Thymus (tissue), 11 donors: ENCODE data around the gene SLCO3A1. TPM values are rescaled to one million over a fixed set of nuclear protein-coding genes. Genes with fewer than 3 reads are reported as not detected.

ENCODE experiments used
- DNase-seq, 9 donors: peaks; one replicate each; pipeline ENCODE4 v3.0.0-alpha.2; 2013; ENCODE audit warnings: low spot score in 9 of 9, low read depth in 6 of 9, missing footprints in 1 of 9
- H3K27ac ChIP-seq, 2 donors: one replicate each; pipeline ENCODE4 v1.5.1; 2013; ENCODE audit warnings: control low read depth in 1 of 2, low read depth in 1 of 2, low read length in 1 of 2, mild to moderate bottlenecking in 1 of 2, moderate library complexity in 1 of 2
- H3K27me3 ChIP-seq, 2 donors: one replicate each; pipeline ENCODE4 v1.5.1; 2013; ENCODE audit warnings: low read length in 1 of 2; ENCODE audit not compliant: control insufficient read depth in 2 of 2, insufficient read depth in 1 of 2
- H3K36me3 ChIP-seq, 2 donors: one replicate each; pipeline ENCODE4 v1.5.1; 2013; ENCODE audit warnings: low read length in 1 of 2, mild to moderate bottlenecking in 1 of 2, moderate library complexity in 1 of 2; ENCODE audit not compliant: control insufficient read depth in 2 of 2, insufficient read depth in 2 of 2
- H3K4me1 ChIP-seq, 2 donors: one replicate each; pipeline ENCODE4 v1.5.1; 2013; ENCODE audit warnings: low read length in 2 of 2; ENCODE audit not compliant: control insufficient read depth in 2 of 2, insufficient read depth in 2 of 2
- H3K4me3 ChIP-seq, 2 donors: one replicate each; pipeline ENCODE4 v1.5.1; 2013; ENCODE audit warnings: low read length in 2 of 2, control low read depth in 1 of 2, mild to moderate bottlenecking in 1 of 2
- H3K9me3 ChIP-seq, 2 donors: one replicate each; pipeline ENCODE4 v1.5.1; 2013; ENCODE audit warnings: low read length in 1 of 2, mild to moderate bottlenecking in 1 of 2; ENCODE audit not compliant: control insufficient read depth in 2 of 2, insufficient read depth in 1 of 2
- WGBS: extraction: QIAGEN DNeasy Blood & Tissue Kit; methylation state at CpG from one replicate; pipeline ENCODE4 v1.1.7; 2013; 5-methylcytosine and 5-hydroxymethylcytosine counted together
- polyA plus RNA-seq: library from polyadenylated mRNA; stranded (reverse); fragments of 200-250 nt; gene quantifications from one replicate; pipeline ENCODE4 v1.2.3, GENCODE V29; 2013
- total RNA-seq: library from RNA; stranded (reverse); fragments of 120-200 nt; gene quantifications from one replicate; pipeline ENCODE4 v1.2.4, GENCODE V29; 2013
- donor health status: healthy.

The SLCO3A1 gene
- total and polyA plus RNA-seq, 2 donors: 1.6 to 7.9 TPM

- WGBS: 95% methylated on average over 7 of the region's 7 CpGs
- Histone ChIP-seq H3K36me3 (no peaks in the 10 kb centered on the region), H3K9me3 (no peaks in the 10 kb centered on the region), H3K27ac (no peak overlapping the region), H3K4me3 (no peak overlapping the region), H3K27me3 (no peaks in the 10 kb centered on the region), H3K4me1 (no peaks in the 10 kb centered on the region)
- no peak for DNase-seq
These were observed 31.5 kb downstream of the SLCO3A1 start for GRCh38 chr15:91885054-91885453.

GRCh38 chr15:91885714-91886270 lies 32.3 kb downstream of the SLCO3A1 start:
- Histone ChIP-seq H3K4me3 (no peak overlapping the region), H3K36me3 (no peaks in the 10 kb centered on the region), H3K27me3 (no peaks in the 10 kb centered on the region), H3K4me1 (no peaks in the 10 kb centered on the region), H3K27ac (no peak overlapping the region), H3K9me3 (no peaks in the 10 kb centered on the region)
- DNase-seq: no peak
- whole genome bisulfite sequencing: 95% methylated on average over 7 of the region's 7 CpGs

DNA sequence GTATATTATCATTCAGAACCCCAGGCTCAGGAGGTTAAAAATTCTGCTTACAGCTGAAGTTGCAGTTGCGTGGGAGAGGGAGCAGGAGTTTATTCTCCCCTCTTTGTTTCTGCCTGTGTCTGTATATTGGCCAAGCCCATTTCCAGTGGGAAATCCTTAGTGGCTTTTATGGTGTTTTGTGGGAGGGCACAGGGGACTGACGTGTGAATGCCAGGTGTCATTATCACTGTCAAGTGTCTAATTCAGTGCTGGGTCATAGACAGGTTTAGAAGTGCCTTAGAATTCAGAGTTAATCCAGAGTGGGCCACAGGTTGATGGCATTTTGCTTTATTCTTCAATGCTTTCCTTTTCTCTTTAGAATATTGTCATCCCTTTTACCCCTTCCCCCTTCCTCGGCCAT lies 33.4 kb downstream of the SLCO3A1 start:
- Histone ChIP-seq H3K36me3 (no peaks in the 10 kb centered on the region), H3K9me3 (no peaks in the 10 kb centered on the region), H3K4me1 (no peaks in the 10 kb centered on the region), H3K27ac (no peak overlapping the region), H3K27me3 (no peaks in the 10 kb centered on the region), H3K4me3 (no peak overlapping the region)
- WGBS: 81% methylated on average over 3 of the region's 3 CpGs
- DNase-seq: no peak

DNA sequence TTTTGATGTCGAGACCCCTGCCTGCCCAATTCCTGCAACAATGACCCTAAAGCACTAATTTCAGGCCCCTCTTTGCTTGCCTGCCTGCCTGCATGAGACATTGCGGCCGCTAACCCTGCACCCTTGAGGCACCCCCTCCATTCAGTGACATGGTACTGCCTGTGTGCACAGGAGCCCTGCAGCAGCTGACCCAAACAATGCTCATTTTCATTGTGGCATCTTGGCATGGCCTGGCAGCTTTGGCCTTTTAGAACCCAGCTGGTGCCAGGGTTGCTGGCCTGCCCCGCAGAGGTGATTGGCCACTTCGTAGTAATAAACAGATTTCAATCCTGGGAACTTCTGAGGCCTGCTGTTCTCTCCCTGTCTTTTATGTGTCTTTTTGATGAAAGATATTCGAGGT lies 33.8 kb downstream of the SLCO3A1 start:
- Histone ChIP-seq H3K4me3 (no peak overlapping the region), H3K27me3 (no peaks in the 10 kb centered on the region), H3K4me1 (no peaks in the 10 kb centered on the region), H3K36me3 (no peaks in the 10 kb centered on the region), H3K27ac (no peak overlapping the region), H3K9me3 (no peaks in the 10 kb centered on the region)
- DNase-seq: no peak
- WGBS: 96% methylated on average over 6 of the region's 6 CpGs

DNA sequence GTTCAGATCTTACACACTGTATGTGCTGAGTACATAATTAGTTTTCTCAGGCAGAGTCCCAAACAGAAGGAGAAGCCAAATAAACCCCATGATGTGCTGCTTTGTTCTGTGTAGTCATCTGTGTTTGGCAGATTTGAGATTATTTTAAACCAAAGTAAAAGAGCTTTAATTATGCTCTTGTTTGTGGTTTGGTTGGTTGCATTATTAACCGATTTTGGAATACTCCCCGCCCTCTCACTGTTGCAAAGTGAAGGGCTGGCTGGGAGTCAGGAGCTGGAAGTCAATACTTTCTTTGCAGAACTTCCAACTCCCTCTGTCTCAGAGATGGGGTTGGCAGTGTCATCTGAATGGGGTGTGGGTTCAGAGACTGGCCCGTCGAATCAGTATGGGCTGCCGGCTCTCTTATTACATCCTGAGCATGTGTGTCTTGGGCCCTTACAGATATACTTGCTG lies 34.4 kb downstream of the SLCO3A1 start:
- Histone ChIP-seq H3K4me3 (no peak overlapping the region), H3K9me3 (no peaks in the 10 kb centered on the region), H3K36me3 (no peaks in the 10 kb centered on the region), H3K4me1 (no peaks in the 10 kb centered on the region), H3K27me3 (no peaks in the 10 kb centered on the region), H3K27ac (no peak overlapping the region)
- DNase-seq: no peak
- WGBS: 92% methylated on average over 5 of the region's 5 CpGs

DNA sequence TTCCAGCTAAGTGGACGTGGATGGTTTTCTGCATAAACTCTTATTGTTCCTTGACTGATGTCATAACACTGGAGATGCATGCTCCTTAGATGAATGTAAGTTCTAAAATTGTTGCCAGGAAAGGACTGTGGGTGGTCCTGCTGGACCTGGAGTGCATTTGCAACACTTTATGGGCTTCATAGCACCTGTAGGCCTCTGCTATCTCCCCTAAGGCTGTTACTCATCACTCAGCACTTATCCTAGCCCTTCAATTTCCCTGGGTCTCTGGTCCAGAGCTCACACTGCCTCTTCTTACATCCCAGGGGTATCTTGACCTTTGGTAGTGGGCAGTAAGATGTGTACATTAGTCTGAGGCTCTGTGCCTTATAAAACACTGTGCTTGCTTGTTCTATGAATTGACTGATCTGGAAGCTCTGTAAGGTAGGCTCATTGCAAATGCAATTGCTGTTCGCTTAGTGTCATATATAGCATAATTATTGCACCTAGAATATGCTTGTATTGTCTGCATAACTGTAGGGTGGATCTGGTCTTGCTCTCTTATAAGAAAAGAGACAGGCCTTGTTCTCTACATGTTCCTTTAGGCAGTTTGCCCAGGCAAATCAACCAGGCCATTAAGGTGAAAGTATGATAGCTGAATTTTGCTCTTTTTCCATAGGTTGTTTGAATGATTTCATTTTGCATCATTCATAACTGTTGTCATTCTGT lies 35.8 kb downstream of the SLCO3A1 start:
- H3K27ac ChIP-seq: no peak overlapping the region
- no peaks in the 10 kb centered on the region for H3K4me1 ChIP-seq
- H3K27me3 ChIP-seq: no peaks in the 10 kb centered on the region

GRCh38 chr15:91890614-91891013 lies 37.1 kb downstream of the SLCO3A1 start:
- no peak for DNase-seq
- Histone ChIP-seq H3K4me1 (no peaks in the 10 kb centered on the region), H3K9me3 (no peaks in the 10 kb centered on the region), H3K36me3 (no peaks in the 10 kb centered on the region), H3K4me3 (no peak overlapping the region), H3K27me3 (no peaks in the 10 kb centered on the region), H3K27ac (no peak overlapping the region)
- 97% methylated on average over 2 of the region's 2 CpGs for WGBS

More for the DNA sequence above, 35.8 kb downstream of the SLCO3A1 start:
- Histone ChIP-seq H3K36me3 (no peaks in the 10 kb centered on the region), H3K4me3 (no peak overlapping the region), H3K9me3 (no peaks in the 10 kb centered on the region)
- DNase-seq: no peak
- 97% methylated on average over 2 of the region's 2 CpGs for WGBS

DNA sequence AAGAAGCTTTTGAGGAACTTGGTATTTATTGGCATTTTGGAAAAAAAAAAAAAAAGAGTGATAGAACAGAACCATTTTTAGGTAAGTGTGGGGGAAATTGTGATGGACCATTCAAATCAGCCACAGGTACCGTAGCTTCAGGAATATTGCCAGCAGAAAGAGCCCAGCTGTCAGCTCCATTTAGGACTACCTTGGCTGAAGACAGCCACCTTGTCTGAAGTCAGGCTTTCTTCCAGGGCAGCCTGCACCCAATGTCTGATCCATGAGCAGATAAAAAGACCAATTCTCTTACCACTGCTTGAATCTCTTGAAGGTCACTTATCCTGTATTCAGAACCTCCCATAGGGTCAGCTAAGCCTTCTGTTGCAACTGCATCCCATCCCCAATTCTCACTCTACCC lies 37.6 kb downstream of the SLCO3A1 start:
- no peak for DNase-seq
- WGBS: 93% methylated on average over 1 of the region's 1 CpG
- Histone ChIP-seq H3K4me1 (no peaks in the 10 kb centered on the region), H3K27me3 (no peaks in the 10 kb centered on the region), H3K27ac (no peak overlapping the region), H3K36me3 (no peaks in the 10 kb centered on the region), H3K9me3 (no peaks in the 10 kb centered on the region), H3K4me3 (no peak overlapping the region)

GRCh38 chr15:91891788-91892345 lies 38.4 kb downstream of the SLCO3A1 start:
- Histone ChIP-seq H3K9me3 (no peaks in the 10 kb centered on the region), H3K4me1 (no peaks in the 10 kb centered on the region), H3K27me3 (no peaks in the 10 kb centered on the region), H3K36me3 (no peaks in the 10 kb centered on the region), H3K27ac (no peak overlapping the region), H3K4me3 (no peak overlapping the region)
- WGBS: 97% methylated on average over 5 of the region's 5 CpGs
- no peak for DNase-seq
